Right atrium auricular region (tissue), 2 donors: ENCODE results near the gene MAP7. TPM values are rescaled to one million over a fixed set of nuclear protein-coding genes. Genes with fewer than 3 reads are reported as not detected.

Source experiments
- DNase-seq: peaks from one replicate; pipeline ENCODE4 v3.0.0-alpha.2; 2019; ENCODE audit warnings: low spot score
- H3K27ac ChIP-seq, 2 donors: fragments of 200-600 bp; sonication (generic); 1 replicate in 1 of 2; 2 replicates in 1 of 2; pipeline ENCODE4 v1.5.1; 2016 to 2019
- H3K27me3 ChIP-seq, 2 donors: fragments of 200-600 bp; sonication (generic); one replicate each; pipeline versions ENCODE4 v1.5.1 to v1.6.0; 2017 to 2019
- H3K36me3 ChIP-seq: fragments of 200-600 bp; sonication (generic); one replicate; pipeline ENCODE4 v1.5.1; 2016
- H3K4me1 ChIP-seq, 2 donors: fragments of 200-600 bp; sonication (generic); one replicate each; pipeline versions ENCODE4 v1.5.1 to v1.6.0; 2017 to 2019
- H3K4me3 ChIP-seq, 2 donors: fragments of 200-600 bp; sonication (generic); 1 replicate in 1 of 2; 2 replicates in 1 of 2; pipeline ENCODE4 v1.5.1; 2017 to 2019; ENCODE audit warnings: mild to moderate bottlenecking in 1 of 2, moderate library complexity in 1 of 2
- H3K9me3 ChIP-seq, 2 donors: fragments of 200-600 bp; sonication (generic); one replicate each; pipeline ENCODE4 v1.5.1; 2019
- CTCF ChIP-seq, 2 donors: fragments of 200-600 bp; sonication (generic); IDR thresholded peaks; one replicate each; pipeline ENCODE4 v1.5.1; 2019; ENCODE audit warnings: antibody characterized with exemption in 2 of 2
- total RNA-seq, 2 donors: library from RNA; depleted of rRNA; stranded (reverse); fragments of >200 nt; gene quantifications; one replicate each; pipeline ENCODE4 v1.1.0, GENCODE V29; 2016

MAP7 gene
- total RNA-seq, 2 donors from 2014 or later, result 1.0 to 1.3 TPM

GRCh38 chr6:136527831-136528230 lies 22.4 kb downstream of the MAP7 start:
- Histone ChIP-seq H3K36me3 (no peaks in the 10 kb centered on the region), H3K27me3 (no peaks in the 10 kb centered on the region), H3K9me3 (no peaks in the 10 kb centered on the region), H3K27ac (no peak overlapping the region), H3K4me3 (no peak overlapping the region), H3K4me1 (peaks cover 0 to 10% of the 10 kb centered on the region in 2 donors)
- DNase-seq, result no peak
- TF ChIP-seq CTCF (IDR thresholded peaks at IDR 0.05), result no peak

GRCh38 chr6:136526937-136527336 lies 23.3 kb downstream of the MAP7 start:
- no peak overlapping the region for H3K4me3 ChIP-seq
- H3K27ac ChIP-seq, result no peak overlapping the region
- H3K4me1 ChIP-seq, result peaks cover 0 to 10% of the 10 kb centered on the region in 2 donors
- no peaks in the 10 kb centered on the region for H3K36me3 ChIP-seq
- no peaks in the 10 kb centered on the region for H3K27me3 ChIP-seq
- no peak for TF ChIP-seq CTCF (IDR thresholded peaks at IDR 0.05)
- no peak for DNase-seq
- H3K9me3 ChIP-seq, result no peaks in the 10 kb centered on the region

- peaks cover 0 to 10% of the 10 kb centered on the region in 2 donors for H3K4me1 ChIP-seq
- TF ChIP-seq CTCF (IDR thresholded peaks at IDR 0.05), result peak in 1 of 2 donors; percentile 34
- no peaks in the 10 kb centered on the region for H3K36me3 ChIP-seq
- H3K4me3 ChIP-seq, result no peak overlapping the region
- no peak overlapping the region for H3K27ac ChIP-seq
- no peaks in the 10 kb centered on the region for H3K9me3 ChIP-seq
- peak; percentile 68 for DNase-seq
- no peaks in the 10 kb centered on the region for H3K27me3 ChIP-seq
Observed at GRCh38 chr6:136526196-136526930, 23.9 kb downstream of the MAP7 start.

GRCh38 chr6:136525586-136526195 lies 24.5 kb downstream of the MAP7 start:
- no peaks in the 10 kb centered on the region for H3K27me3 ChIP-seq
- H3K36me3 ChIP-seq, result no peaks in the 10 kb centered on the region
- no peak overlapping the region for H3K27ac ChIP-seq
- no peak for DNase-seq
- no peaks in the 10 kb centered on the region for H3K9me3 ChIP-seq
- no peak overlapping the region for H3K4me3 ChIP-seq
- H3K4me1 ChIP-seq, result peaks cover 0 to 10% of the 10 kb centered on the region in 2 donors
- no peak for TF ChIP-seq CTCF (IDR thresholded peaks at IDR 0.05)

GRCh38 chr6:136524936-136525413 lies 25.2 kb downstream of the MAP7 start:
- Histone ChIP-seq H3K36me3 (no peaks in the 10 kb centered on the region), H3K4me1 (peaks cover 0 to 10% of the 10 kb centered on the region in 2 donors), H3K27me3 (no peaks in the 10 kb centered on the region), H3K9me3 (no peaks in the 10 kb centered on the region), H3K4me3 (no peak overlapping the region), H3K27ac (no peak overlapping the region)
- DNase-seq, result no peak
- no peak for TF ChIP-seq CTCF (IDR thresholded peaks at IDR 0.05)
